HepG2 (cell line): Measurements from ENCODE around the gene SEMA3F. TPM values are rescaled to one million over a fixed set of nuclear protein-coding genes. Genes with fewer than 3 reads are reported as not detected.

Experiments
- ATAD3A ChIP-seq: sonication (generic); formaldehyde crosslinking; IDR thresholded peaks from 2 replicates; pipeline ENCODE4 v1.4.0; 2020; ENCODE audit warnings: missing genetic modification reagents
- BCL6 ChIP-seq: IDR thresholded peaks from 2 replicates; pipeline ENCODE4 v1.6.1; 2016; ENCODE audit warnings: missing genetic modification reagents, missing compliant biosample characterization
- CBX1 ChIP-seq: IDR thresholded peaks from one replicate; pipeline ENCODE4 v1.6.1; 2016; ENCODE audit warnings: antibody characterized with exemption, low read depth
- DNMT1 ChIP-seq: sonication (generic); formaldehyde crosslinking; IDR thresholded peaks from 2 replicates; pipeline ENCODE4 v1.5.1; 2020; ENCODE audit warnings: mild to moderate bottlenecking, missing genetic modification reagents
- DRAP1 ChIP-seq: IDR thresholded peaks from 2 replicates; pipeline ENCODE4 v1.6.1; 2016; ENCODE audit warnings: missing genetic modification reagents, missing compliant biosample characterization
- EED ChIP-seq: sonication (generic); formaldehyde crosslinking; IDR thresholded peaks from 2 replicates; pipeline ENCODE4 v1.5.0; 2020; ENCODE audit warnings: mild to moderate bottlenecking, missing genetic modification reagents
- GTF2F1 ChIP-seq: fragments of 150-350 bp; IDR thresholded peaks from 2 replicates; pipeline ENCODE4 v1.6.1; 2014; ENCODE audit warnings: low read length
- KLF13 ChIP-seq: sonication (generic); formaldehyde crosslinking; IDR thresholded peaks from 2 replicates; pipeline ENCODE4 v1.4.0; 2020; ENCODE audit warnings: mild to moderate bottlenecking, missing genetic modification reagents
- MIXL1 ChIP-seq: IDR thresholded peaks from 2 replicates; pipeline ENCODE4 v1.6.1; 2016
- MXD3 ChIP-seq: IDR thresholded peaks from 2 replicates; pipeline ENCODE4 v1.6.1; 2016; ENCODE audit warnings: mild to moderate bottlenecking, missing biosample characterization, missing genetic modification reagents
- NR0B2 ChIP-seq: sonication (generic); formaldehyde crosslinking; IDR thresholded peaks from 2 replicates; pipeline ENCODE4 v1.4.0; 2020; ENCODE audit warnings: mild to moderate bottlenecking, missing genetic modification reagents
- PAXIP1 ChIP-seq: sonication (generic); formaldehyde crosslinking; conservative IDR thresholded peaks from 2 replicates; pipeline ENCODE4 v1.4.0; 2020; ENCODE audit warnings: mild to moderate bottlenecking, missing genetic modification reagents, moderate library complexity
- PHF21A ChIP-seq: sonication (generic); formaldehyde crosslinking; IDR thresholded peaks from 2 replicates; pipeline ENCODE4 v1.5.0; 2020; ENCODE audit warnings: mild to moderate bottlenecking, missing genetic modification reagents
- PHF8 ChIP-seq: sonication (generic); formaldehyde crosslinking; IDR thresholded peaks from 2 replicates; pipeline ENCODE4 v1.5.0; 2020; ENCODE audit warnings: missing genetic modification reagents
- SATB2 ChIP-seq: sonication (generic); formaldehyde crosslinking; IDR thresholded peaks from 2 replicates; pipeline ENCODE4 v1.5.0; 2020; ENCODE audit warnings: missing genetic modification reagents
- SMAD3 ChIP-seq: sonication (generic); formaldehyde crosslinking; IDR thresholded peaks from 2 replicates; pipeline ENCODE4 v1.4.0; 2020; ENCODE audit warnings: missing genetic modification reagents
- SP5 ChIP-seq: IDR thresholded peaks from 2 replicates; pipeline ENCODE4 v1.6.1; 2016; ENCODE audit warnings: low read depth, borderline replicate concordance
- SSRP1 ChIP-seq: IDR thresholded peaks from 2 replicates; pipeline ENCODE4 v1.6.1; 2016; ENCODE audit warnings: control low read depth
- TMF1 ChIP-seq: sonication (generic); formaldehyde crosslinking; IDR thresholded peaks from 2 replicates; pipeline ENCODE4 v1.8.1; 2022; ENCODE audit warnings: low read depth, missing genetic modification reagents
- WIZ ChIP-seq: sonication (generic); formaldehyde crosslinking; IDR thresholded peaks from 2 replicates; pipeline ENCODE4 v1.5.1; 2020; ENCODE audit warnings: mild to moderate bottlenecking, missing genetic modification reagents
- ZFP36L1 ChIP-seq: sonication (generic); formaldehyde crosslinking; IDR thresholded peaks from 2 replicates; pipeline ENCODE4 v1.8.0; 2022; ENCODE audit warnings: mild to moderate bottlenecking, missing genetic modification reagents, moderate library complexity
- ZFY ChIP-seq: sonication (generic); formaldehyde crosslinking; IDR thresholded peaks from 2 replicates; pipeline ENCODE4 v1.4.0; 2020; ENCODE audit warnings: missing genetic modification reagents
- ZNF547 ChIP-seq: sonication (generic); formaldehyde crosslinking; IDR thresholded peaks from 2 replicates; pipeline ENCODE4 v1.5.1; 2020; ENCODE audit warnings: mild to moderate bottlenecking, missing genetic modification reagents
- ZNF616 ChIP-seq: sonication (generic); formaldehyde crosslinking; IDR thresholded peaks from 2 replicates; pipeline ENCODE4 v1.5.0; 2020; ENCODE audit warnings: low read depth, mild to moderate bottlenecking, missing genetic modification reagents
- ZNF629 ChIP-seq: sonication (generic); formaldehyde crosslinking; conservative IDR thresholded peaks from 2 replicates; pipeline ENCODE4 v1.5.0; 2020; ENCODE audit warnings: missing genetic modification reagents
- ZNF784 ChIP-seq: sonication (generic); formaldehyde crosslinking; IDR thresholded peaks from 2 replicates; pipeline ENCODE4 v1.5.1; 2020; ENCODE audit warnings: missing genetic modification reagents, mild to moderate bottlenecking, borderline replicate concordance
- polyA plus RNA-seq, 8 experiments: library from polyadenylated mRNA; depleted of rRNA in 3 of 8; stranded (reverse) in 7 of 8; unstranded in 1 of 8; fragments of >200 nt; fragmentation: Illumina TruSeq in 4 of 8; extraction: Trizol in 4 of 8; gene quantifications; 2 replicates each; pipeline versions ENCODE4 v1.2.1 to v1.2.3, GENCODE V29; 2011 to 2016; ENCODE audit warnings: low read depth in 4 of 8, missing spikeins in 1 of 8, mixed read lengths in 1 of 8; ENCODE audit not compliant: insufficient read depth in 1 of 8
- total RNA-seq, 5 experiments: library from RNA; depleted of rRNA; stranded (reverse); fragments of >200 nt; fragmentation: Illumina TruSeq; extraction: Trizol; gene quantifications; 2 replicates each; pipeline ENCODE4 v1.2.3, GENCODE V29; 2016; ENCODE audit warnings: low read depth in 1 of 5

Gene SEMA3F
- total and polyA plus RNA-seq, 2 of the 13 experiments (the other 11 are each of a cell fraction or from before 2014, with no cell fraction given) = 7.6 to 17.2 TPM

- TF ChIP-seq ZNF629 (CRISPR knock-in tag) (peak; percentile 8; the same call in 1 of the 2 replicates), NR0B2 (CRISPR knock-in tag) (no peak), ZNF784 (CRISPR knock-in tag) (peak; percentile 18; the same call in 1 of the 2 replicates), DNMT1 (CRISPR knock-in tag) (no peak), GTF2F1 (0 out of 2 replicates have a peak, but pooled peaks have one; percentile 43), SP5 (CRISPR knock-in tag) (peak; percentile 8; the same call in 1 of the 2 replicates), TMF1 (CRISPR knock-in tag) (no peak), SATB2 (no peak), MIXL1 (CRISPR knock-in tag) (peak; percentile 89), EED (CRISPR knock-in tag) (no peak), ZFP36L1 (peak; percentile 68; the same call in 1 of the 2 replicates), SMAD3 (no peak), CBX1 (no peak), PHF21A (CRISPR knock-in tag) (peak; percentile 75; the same call in 1 of the 2 replicates), ZNF616 (CRISPR knock-in tag) (no peak), BCL6 (peak; percentile 10; the same call in 1 of the 2 replicates), PHF8 (peak; percentile 48), SSRP1 (CRISPR knock-in tag) (no peak), ATAD3A (CRISPR knock-in tag) (0 out of 2 replicates have a peak, but pooled peaks have one; percentile 27), DRAP1 (peak; percentile 93), WIZ (CRISPR knock-in tag) (peak; percentile 18; the same call in 1 of the 2 replicates), ZFY (CRISPR knock-in tag) (peak; percentile 61), KLF13 (CRISPR knock-in tag) (no peak), PAXIP1 (CRISPR knock-in tag) (peak; percentile 77), ZNF547 (CRISPR knock-in tag) (peak; percentile 60), MXD3 (CRISPR knock-in tag) (no peak; the same call in 1 of the 2 replicates)
Observed at GRCh38 chr3:50201573-50202315, 46.6 kb downstream of the SEMA3F start (continued).
